SK-N-SH treated with all-trans-retinoic acid at 6 μM for 48 hours (cell line): ENCODE measurements around the gene SLC8B1.

Experiments
- ARNTL ChIP-seq: fragments of 450-650 bp; formaldehyde crosslinking; IDR thresholded peaks from 2 replicates; pipeline ENCODE4 v1.5.0; 2020; ENCODE audit warnings: low read depth, mild to moderate bottlenecking, moderate library complexity, borderline replicate concordance
- BACH2 ChIP-seq: fragments of 250-450 bp; sonication (Bioruptor Pico); IDR thresholded peaks from 2 replicates; pipeline ENCODE4 v1.9.0; 2021; ENCODE audit warnings: mild to moderate bottlenecking, borderline replicate concordance
- GLIS3 ChIP-seq: fragments of 250-450 bp; sonication (Bioruptor Pico); IDR thresholded peaks from 2 replicates; pipeline ENCODE4 v1.5.0; 2020; ENCODE audit warnings: mild to moderate bottlenecking, moderate library complexity
- OSR1 ChIP-seq: fragments of 250-450 bp; sonication (Bioruptor Pico); IDR thresholded peaks from 2 replicates; pipeline ENCODE4 v1.8.0; 2022; ENCODE audit warnings: moderate library complexity, mild to moderate bottlenecking, inconsistent platforms
- POU6F1 ChIP-seq: fragments of 250-450 bp; sonication (Bioruptor Pico); IDR thresholded peaks from 2 replicates; pipeline ENCODE4 v1.8.0; 2021; ENCODE audit warnings: low read depth, mild to moderate bottlenecking, moderate library complexity, borderline replicate concordance
- TOX ChIP-seq: fragments of 250-450 bp; sonication (Bioruptor Pico); IDR thresholded peaks from 2 replicates; pipeline ENCODE4 v1.8.0; 2021; ENCODE audit warnings: mild to moderate bottlenecking, moderate library complexity, borderline replicate concordance
- TSHZ2 ChIP-seq: fragments of 250-450 bp; sonication (Bioruptor Pico); IDR thresholded peaks from 2 replicates; pipeline ENCODE4 v1.5.0; 2020; ENCODE audit warnings: mild to moderate bottlenecking, moderate library complexity
- ZFP30 ChIP-seq: fragments of 450-650 bp; formaldehyde crosslinking; IDR thresholded peaks from 2 replicates; pipeline ENCODE4 v1.5.0; 2022; ENCODE audit warnings: mild to moderate bottlenecking, moderate library complexity
- ZNF8 ChIP-seq: fragments of 450-650 bp; formaldehyde crosslinking; IDR thresholded peaks from 2 replicates; pipeline ENCODE4 v1.5.0; 2020; ENCODE audit warnings: mild to moderate bottlenecking, moderate library complexity
- TF ChIP-seq, protein P1 (sequence below): fragments of 250-450 bp; sonication (Bioruptor Pico); IDR thresholded peaks from 2 replicates; pipeline ENCODE4 v1.8.0; 2020; ENCODE audit warnings: mild to moderate bottlenecking, moderate library complexity, borderline replicate concordance

DNA sequence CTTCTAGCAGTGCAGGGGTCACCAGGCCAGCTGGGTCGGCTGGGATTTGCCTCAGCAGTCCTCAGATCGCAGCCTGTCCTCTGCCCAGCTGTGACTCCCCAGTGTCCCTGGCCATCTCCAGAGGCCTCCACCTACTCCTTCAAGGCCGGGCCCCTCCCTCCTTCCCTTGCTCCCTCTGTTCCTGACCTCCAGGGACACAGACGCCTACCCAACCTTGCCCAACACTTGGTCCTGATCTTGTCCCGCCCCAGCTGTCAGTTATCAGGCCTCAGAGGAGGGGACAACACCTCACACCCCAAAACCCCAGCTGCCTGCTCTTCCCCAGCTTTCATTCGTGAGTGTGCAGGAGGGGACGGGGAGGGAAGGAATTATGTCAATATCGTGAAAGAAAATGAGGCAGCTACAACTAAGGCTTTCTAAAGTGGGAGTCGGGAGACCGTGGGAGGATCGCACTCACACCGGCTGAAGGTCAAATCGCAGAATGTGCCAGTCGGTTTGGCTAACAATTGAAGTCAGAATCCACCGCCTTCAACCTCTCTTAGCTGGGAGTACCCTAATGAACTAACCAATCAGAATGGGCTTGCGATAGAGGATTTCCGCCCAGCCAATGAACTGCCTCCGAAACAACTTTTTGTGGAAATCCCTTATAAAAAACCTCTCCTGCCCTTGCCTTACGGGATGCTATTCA is 14.1 kb upstream of the SLC8B1 start:
- TF ChIP-seq POU6F1 = no peak
- TF ChIP-seq BACH2 (CRISPR knock-in tag) = no peak
- TF ChIP-seq GLIS3 (CRISPR knock-in tag) = no peak
- TF ChIP-seq TOX (CRISPR knock-in tag) = no peak
- no peak for TF ChIP-seq ARNTL (CRISPR knock-in tag)
- TF ChIP-seq TSHZ2 = no peak
- TF ChIP-seq OSR1 (CRISPR knock-in tag) = no peak
- no peak for TF ChIP-seq ZFP30 (CRISPR knock-in tag)
- TF ChIP-seq, protein P1, sequence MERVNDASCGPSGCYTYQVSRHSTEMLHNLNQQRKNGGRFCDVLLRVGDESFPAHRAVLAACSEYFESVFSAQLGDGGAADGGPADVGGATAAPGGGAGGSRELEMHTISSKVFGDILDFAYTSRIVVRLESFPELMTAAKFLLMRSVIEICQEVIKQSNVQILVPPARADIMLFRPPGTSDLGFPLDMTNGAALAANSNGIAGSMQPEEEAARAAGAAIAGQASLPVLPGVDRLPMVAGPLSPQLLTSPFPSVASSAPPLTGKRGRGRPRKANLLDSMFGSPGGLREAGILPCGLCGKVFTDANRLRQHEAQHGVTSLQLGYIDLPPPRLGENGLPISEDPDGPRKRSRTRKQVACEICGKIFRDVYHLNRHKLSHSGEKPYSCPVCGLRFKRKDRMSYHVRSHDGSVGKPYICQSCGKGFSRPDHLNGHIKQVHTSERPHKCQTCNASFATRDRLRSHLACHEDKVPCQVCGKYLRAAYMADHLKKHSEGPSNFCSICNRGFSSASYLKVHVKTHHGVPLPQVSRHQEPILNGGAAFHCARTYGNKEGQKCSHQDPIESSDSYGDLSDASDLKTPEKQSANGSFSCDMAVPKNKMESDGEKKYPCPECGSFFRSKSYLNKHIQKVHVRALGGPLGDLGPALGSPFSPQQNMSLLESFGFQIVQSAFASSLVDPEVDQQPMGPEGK (CRISPR knock-in tag) = no peak
- TF ChIP-seq ZNF8 (CRISPR knock-in tag) = no peak
